Hematopoietic multipotent progenitor cell treated with erythropoietin and hydrocortisone succinate and interleukin-3 and kit ligand, for 4 days (in vitro differentiated cells): ENCODE data around the gene SGPL1.

Experiments
- DNase-seq: peaks from one replicate; pipeline ENCODE4 v3.0.0-alpha.2; 2015

SGPL1 gene

DNA sequence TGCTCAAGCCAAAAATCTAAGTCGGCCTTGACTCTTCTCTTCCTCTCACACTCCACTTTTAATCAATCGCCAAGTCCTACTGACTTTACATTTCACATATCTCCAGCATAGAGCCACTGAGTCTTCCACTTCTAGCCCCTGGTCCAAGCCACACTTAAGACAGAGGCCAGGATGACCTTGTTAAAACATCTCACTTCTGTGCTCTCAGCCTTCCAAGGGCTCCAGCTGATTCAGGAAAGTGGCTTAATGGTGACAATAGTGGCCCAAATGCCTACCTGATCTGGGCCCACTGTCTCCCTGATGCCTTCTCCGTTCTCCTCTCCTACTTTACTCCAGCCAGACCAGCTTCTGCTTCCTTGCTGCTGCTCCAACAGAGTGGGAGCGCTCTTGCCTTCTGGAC lies 35.0 kb upstream of the SGPL1 start:
- no peak for DNase-seq

GRCh38 chr10:70781461-70782051 lies 34.2 kb upstream of the SGPL1 start:
- no peak for DNase-seq

GRCh38 chr10:70782086-70782745 lies 33.5 kb upstream of the SGPL1 start:
- DNase-seq, result no peak

- peak; percentile 20 for DNase-seq
These were observed 32.7 kb upstream of the SGPL1 start for GRCh38 chr10:70782746-70783680.

- peak; percentile 18 for DNase-seq
These were observed 31.7 kb upstream of the SGPL1 start for GRCh38 chr10:70784016-70784415.

GRCh38 chr10:70784471-70784870 lies 31.3 kb upstream of the SGPL1 start:
- no peak for DNase-seq

DNA sequence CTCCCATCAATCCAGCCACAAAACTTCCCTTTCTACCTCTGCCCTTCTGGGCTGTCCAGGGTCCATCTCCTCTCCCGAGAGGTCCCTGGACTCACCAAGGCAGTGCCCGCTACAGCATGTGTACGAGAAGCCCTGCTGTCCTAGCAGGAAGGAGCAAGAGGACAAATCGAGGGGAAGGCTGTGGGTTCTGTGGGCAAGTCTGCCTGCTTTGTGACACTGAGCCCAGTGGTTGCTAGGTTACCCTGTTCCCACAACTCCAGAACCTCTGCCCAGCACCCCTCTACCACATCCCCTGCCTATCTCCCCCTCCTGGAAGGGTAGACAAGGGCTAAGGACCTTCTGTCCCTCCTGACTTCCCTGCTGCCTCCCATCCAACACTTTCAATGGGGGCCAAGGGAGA lies 30.6 kb upstream of the SGPL1 start, which contains the start of gene TBATA:
TSS of gene TBATA (minus strand) at position 188 of the 400 bp plus-strand sequence. CDS start 1,998 bp downstream, outside the sequence.
- DNase-seq, result peak; percentile 84

DNA sequence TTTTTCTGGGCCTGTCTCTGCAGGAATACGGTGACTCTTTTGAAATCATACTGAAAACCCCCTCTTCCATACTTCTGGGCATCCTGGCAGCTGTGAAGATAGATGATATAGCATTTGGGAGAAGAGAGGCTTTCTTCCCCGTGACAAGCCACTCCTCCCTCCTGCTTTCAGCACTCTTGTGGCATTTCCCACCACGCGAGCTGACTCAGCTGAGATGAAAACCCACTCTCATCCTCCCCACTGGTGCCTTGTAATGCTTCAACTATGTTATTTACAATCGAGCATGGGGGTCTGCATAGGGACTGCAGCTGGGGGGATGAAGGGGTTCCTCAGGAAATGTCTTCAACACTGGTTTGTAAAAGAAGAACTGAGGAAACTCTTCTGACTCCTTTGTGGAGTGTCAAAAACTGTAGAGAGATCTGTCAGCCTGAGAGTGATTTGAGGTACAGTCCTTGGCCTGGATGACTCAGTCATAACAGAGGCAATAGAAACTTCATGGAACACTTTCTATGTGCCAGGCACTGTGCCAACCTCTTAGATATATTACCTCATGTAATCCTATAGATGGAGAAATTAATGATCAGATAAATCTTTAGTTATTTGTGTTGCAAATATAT lies 28.8 kb upstream of the SGPL1 start:
- DNase-seq, result peak; percentile 32

GRCh38 chr10:70791386-70792039 lies 24.2 kb upstream of the SGPL1 start:
- peak; percentile 35 for DNase-seq

- no peak for DNase-seq
These were observed 20.1 kb upstream of the SGPL1 start for GRCh38 chr10:70795613-70796012.

DNA sequence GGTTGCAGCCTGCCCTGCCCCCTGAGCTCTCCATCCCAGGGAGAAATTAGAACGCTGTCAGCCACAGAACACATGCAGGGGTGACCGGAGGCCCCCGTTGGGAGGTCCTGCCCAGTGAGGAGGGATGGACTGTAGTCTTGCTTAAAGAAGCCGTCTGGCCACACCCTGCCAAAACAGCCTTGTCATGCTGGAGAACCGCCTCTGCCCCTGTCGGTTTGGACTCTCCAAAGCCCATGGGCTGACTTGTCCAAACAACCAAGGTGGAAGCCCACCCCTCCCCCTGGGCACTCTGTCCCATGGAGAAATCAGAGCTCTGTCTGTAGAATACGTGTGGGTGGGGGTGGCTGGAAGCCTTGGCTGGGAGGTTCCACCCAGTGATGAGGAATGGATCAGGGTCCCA lies 17.9 kb upstream of the SGPL1 start:
- DNase-seq, result no peak

GRCh38 chr10:70799124-70799523 lies 16.6 kb upstream of the SGPL1 start:
- peak; percentile 33 for DNase-seq

- DNase-seq, result no peak
These were observed 13.9 kb upstream of the SGPL1 start for GRCh38 chr10:70801854-70802253.

GRCh38 chr10:70803775-70804420 lies 11.8 kb upstream of the SGPL1 start:
- DNase-seq, result no peak

- no peak for DNase-seq
These were observed 11.3 kb upstream of the SGPL1 start for GRCh38 chr10:70804421-70804808.

- DNase-seq, result no peak
These were observed 10.0 kb upstream of the SGPL1 start for GRCh38 chr10:70805619-70806215.

DNA sequence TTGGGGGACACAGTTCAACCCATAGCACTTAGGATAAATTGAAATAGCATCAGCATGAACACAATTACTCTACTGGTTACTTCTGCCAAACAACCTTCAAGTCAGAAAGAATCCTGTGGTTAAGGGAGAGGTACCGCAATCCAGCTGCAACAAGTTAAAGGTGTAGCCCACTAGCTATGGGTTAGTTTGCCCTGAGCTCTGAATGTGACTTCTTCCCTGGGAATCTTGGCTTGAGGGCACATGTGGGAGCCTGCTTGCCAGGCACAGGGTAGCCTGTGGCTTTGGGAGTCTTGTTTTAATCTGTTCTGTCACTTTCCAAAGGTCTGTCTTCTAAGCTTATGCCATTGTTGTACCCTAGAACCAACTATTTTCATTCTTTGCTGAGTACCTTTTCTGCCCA lies 8.9 kb upstream of the SGPL1 start:
- no peak for DNase-seq

- peak; percentile 25 for DNase-seq
These were observed 8.2 kb upstream of the SGPL1 start for GRCh38 chr10:70807556-70807955.

DNA sequence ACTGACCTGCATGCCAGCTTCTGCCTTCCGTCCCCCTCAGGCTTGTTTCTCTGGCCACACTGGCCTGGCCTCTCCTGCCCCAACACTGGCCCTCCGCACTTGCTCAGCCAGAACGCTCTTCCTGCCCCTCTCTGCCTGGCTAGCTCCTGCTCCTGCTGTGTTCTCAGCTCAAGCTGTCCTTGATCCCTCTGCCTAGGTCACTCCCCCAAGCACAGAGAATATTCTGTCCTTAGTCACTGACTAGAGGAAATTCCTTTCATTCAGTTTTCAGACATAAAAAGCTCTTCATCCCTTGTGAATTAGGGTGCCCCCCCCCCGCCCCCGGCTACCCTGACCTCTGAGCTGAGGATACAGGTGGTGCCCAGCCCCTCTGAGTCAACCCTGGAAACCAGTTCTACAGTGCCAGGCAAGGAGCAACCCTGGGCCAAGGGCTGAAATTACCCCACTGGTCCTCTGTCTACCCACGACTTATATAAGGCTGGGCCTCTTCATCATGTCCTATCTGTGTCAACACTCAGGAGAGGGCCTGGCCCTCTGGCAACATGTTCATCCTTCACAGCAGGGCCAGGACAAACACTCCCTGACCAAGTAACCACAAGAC lies 6.6 kb upstream of the SGPL1 start:
- no peak for DNase-seq

DNA sequence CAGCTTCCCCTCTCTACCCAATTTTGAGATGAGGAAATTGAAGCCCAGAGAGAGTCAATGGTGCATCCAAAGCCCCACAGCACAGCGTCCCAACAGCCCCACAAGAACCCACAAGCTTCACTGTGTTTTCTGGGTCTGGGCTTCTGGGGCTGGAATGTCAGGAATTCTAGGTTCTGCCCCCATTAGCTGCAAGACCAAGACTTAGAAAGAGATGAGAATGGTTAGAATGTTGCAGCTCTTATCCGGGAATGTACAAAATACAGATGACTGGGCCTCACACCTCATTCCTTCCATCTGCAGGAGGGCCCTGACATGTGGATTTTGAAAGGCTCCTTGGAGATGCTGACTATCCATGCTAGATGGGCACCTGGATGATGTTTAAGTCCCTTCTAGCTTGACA lies 6.0 kb upstream of the SGPL1 start:
- no peak for DNase-seq

DNA sequence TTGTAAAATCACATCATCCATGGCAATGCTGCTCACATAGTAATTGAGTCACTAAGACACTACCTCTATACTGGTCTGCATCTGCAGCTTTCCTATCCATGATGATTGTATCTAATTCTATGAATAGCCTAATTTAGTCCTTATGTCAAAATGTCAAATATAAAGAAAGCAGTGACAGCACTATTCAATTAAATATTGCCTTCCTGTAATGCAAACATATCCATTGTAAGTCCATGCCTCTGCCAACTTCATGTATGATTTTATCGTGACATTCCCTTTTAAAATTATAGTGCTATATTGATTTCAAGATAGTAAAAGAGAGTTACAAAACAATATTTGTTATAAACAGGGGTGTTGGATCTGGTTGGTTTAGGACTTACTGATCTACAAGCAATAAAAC lies 4.8 kb upstream of the SGPL1 start:
- DNase-seq, result no peak
